Liver (tissue), 3 donors: ENCODE measurements around the gene EPB42.

ENCODE experiments used
- CTCF ChIP-seq: fragments of 150-350 bp; IDR thresholded peaks from 2 replicates; pipeline ENCODE4 v1.5.1; 2017; ENCODE audit warnings: improper control_type of control experiment, low read depth, low read length; ENCODE audit not compliant: missing input control
- EGR1 ChIP-seq, 2 donors: IDR thresholded peaks; 2 replicates each; pipeline ENCODE4 v1.6.1; 2016 to 2018; ENCODE audit warnings: antibody characterized with exemption in 2 of 2, low read depth in 2 of 2
- FOXA1 ChIP-seq: IDR thresholded peaks from 2 replicates; pipeline ENCODE4 v1.6.1; 2016; ENCODE audit warnings: antibody characterized with exemption
- GABPA ChIP-seq, 2 donors: IDR thresholded peaks in 1 of 2; conservative IDR thresholded peaks in 1 of 2; 2 replicates each; pipeline ENCODE4 v1.6.1; 2016; ENCODE audit warnings: antibody characterized with exemption in 2 of 2, mild to moderate bottlenecking in 1 of 2, moderate library complexity in 1 of 2
- HNF4G ChIP-seq: IDR thresholded peaks from 2 replicates; pipeline ENCODE4 v1.6.1; 2016; ENCODE audit warnings: antibody characterized with exemption
- JUND ChIP-seq, 2 donors: IDR thresholded peaks; 2 replicates each; pipeline ENCODE4 v1.6.1; 2016; ENCODE audit warnings: antibody characterized with exemption in 2 of 2
- RAD21 ChIP-seq, 2 donors: IDR thresholded peaks; 2 replicates each; pipeline ENCODE4 v1.6.1; 2016; ENCODE audit warnings: antibody characterized with exemption in 2 of 2, mild to moderate bottlenecking in 2 of 2
- TAF1 ChIP-seq: conservative IDR thresholded peaks from 2 replicates; pipeline ENCODE4 v1.6.1; 2016; ENCODE audit warnings: antibody characterized with exemption, mild to moderate bottlenecking
- TF ChIP-seq, protein P1 (sequence below): IDR thresholded peaks from 2 replicates; pipeline ENCODE4 v1.6.1; 2016; ENCODE audit warnings: antibody characterized with exemption, mild to moderate bottlenecking
- TF ChIP-seq, protein P2 (sequence below): IDR thresholded peaks from 2 replicates; pipeline ENCODE4 v1.6.1; 2016; ENCODE audit warnings: antibody characterized with exemption
- donor health status: healthy.
- donor health status: healthy.

DNA sequence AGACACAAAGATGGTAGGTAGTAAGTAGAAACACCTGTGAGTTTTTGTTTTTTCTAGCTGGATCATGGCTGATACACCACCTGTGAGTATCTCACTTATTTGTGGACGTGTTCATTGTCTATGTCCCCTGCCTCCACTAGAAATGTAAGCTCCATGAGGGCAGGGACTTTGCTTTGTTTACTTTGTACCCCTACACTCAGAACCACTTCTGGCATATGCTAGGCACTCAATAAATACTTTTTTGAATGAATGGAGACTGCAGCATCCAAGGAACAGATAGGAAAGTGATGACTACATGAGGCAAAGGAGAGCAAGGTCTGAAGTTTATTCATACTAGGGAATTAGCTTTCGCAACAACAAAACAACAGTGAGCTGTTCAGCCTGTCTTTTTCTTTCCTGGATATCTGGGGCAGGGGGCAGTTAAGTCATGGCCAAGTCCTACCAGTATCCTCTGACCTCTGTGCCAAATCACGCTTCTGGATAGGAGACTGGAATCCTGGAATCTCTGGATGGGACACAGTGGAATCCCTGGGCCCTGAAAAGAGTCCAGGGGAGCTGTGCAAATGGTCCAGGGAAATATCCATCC is 11.6 kb upstream of the EPB42 start:
- TF ChIP-seq CTCF (no peak), EGR1 (IDR thresholded peaks at IDR 0.05; ENCODE audit: low read depth in 2 of 2) (no peak), TAF1 (no peak), GABPA (IDR thresholded peaks at IDR 0.05 in 1 of 2, conservative IDR thresholded peaks at IDR 0.05 in 1 of 2) (no peak), FOXA1 (no peak), HNF4G (no peak), JUND (IDR thresholded peaks at IDR 0.05) (no peak), RAD21 (IDR thresholded peaks at IDR 0.05) (no peak)
- TF ChIP-seq, protein P1, sequence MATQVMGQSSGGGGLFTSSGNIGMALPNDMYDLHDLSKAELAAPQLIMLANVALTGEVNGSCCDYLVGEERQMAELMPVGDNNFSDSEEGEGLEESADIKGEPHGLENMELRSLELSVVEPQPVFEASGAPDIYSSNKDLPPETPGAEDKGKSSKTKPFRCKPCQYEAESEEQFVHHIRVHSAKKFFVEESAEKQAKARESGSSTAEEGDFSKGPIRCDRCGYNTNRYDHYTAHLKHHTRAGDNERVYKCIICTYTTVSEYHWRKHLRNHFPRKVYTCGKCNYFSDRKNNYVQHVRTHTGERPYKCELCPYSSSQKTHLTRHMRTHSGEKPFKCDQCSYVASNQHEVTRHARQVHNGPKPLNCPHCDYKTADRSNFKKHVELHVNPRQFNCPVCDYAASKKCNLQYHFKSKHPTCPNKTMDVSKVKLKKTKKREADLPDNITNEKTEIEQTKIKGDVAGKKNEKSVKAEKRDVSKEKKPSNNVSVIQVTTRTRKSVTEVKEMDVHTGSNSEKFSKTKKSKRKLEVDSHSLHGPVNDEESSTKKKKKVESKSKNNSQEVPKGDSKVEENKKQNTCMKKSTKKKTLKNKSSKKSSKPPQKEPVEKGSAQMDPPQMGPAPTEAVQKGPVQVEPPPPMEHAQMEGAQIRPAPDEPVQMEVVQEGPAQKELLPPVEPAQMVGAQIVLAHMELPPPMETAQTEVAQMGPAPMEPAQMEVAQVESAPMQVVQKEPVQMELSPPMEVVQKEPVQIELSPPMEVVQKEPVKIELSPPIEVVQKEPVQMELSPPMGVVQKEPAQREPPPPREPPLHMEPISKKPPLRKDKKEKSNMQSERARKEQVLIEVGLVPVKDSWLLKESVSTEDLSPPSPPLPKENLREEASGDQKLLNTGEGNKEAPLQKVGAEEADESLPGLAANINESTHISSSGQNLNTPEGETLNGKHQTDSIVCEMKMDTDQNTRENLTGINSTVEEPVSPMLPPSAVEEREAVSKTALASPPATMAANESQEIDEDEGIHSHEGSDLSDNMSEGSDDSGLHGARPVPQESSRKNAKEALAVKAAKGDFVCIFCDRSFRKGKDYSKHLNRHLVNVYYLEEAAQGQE: no peak
- TF ChIP-seq, protein P2, sequence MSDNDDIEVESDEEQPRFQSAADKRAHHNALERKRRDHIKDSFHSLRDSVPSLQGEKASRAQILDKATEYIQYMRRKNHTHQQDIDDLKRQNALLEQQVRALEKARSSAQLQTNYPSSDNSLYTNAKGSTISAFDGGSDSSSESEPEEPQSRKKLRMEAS: no peak
